RWPE1 (cell line): ENCODE data around the gene CELSR2.

Source experiments
- CTCF ChIA-PET: fragments of 350-600 bp; sonication (Branson Sonifier 250); formaldehyde crosslinking; extraction: SDS; loops from one replicate; lab custom pipeline; 2021; lab: Yijun Ruan, JAX
- POLR2A ChIA-PET: fragments of 400-600 bp; formaldehyde crosslinking; extraction: SDS; loops from one replicate; lab custom pipeline; 2020; ENCODE audit warnings: antibody characterized with exemption; ENCODE audit not compliant: low non-redundant PET; lab: Yijun Ruan, JAX
- DNase-seq: peaks from one replicate; pipeline ENCODE4 v3.0.0; 2012; ENCODE audit warnings: low spot score
- H3K27ac ChIP-seq: fragments of 450-650 bp; 2 replicates; pipeline ENCODE4 v1.5.1; 2017
- CTCF ChIP-seq: fragments of 450-650 bp; conservative IDR thresholded peaks from 2 replicates; pipeline ENCODE4 v1.5.1; 2017; ENCODE audit warnings: low read depth, mild to moderate bottlenecking

The CELSR2 gene

GRCh38 chr1:109306832-109307273 is 57.5 kb downstream of the CELSR2 start, which contains the start of gene MYBPHL:
Gene MYBPHL (minus strand): TSS chr1:109307011. CDS start chr1:109306991, 20 bp downstream.
- ChIA-PET CTCF (no interaction called here), POLR2A (no interaction called here)
- no peak for DNase-seq
- TF ChIP-seq CTCF = no peak
- no peak within 1 kb of the TSS for H3K27ac ChIP-seq

- POLR2A ChIA-PET = interaction anchor here (0.5 kb wide), 1 partner anchor 38 kb away, joined by 3 read pairs; no protein-coding TSS in a partner anchor
- TF ChIP-seq CTCF = no peak
- no peak for DNase-seq
- CTCF ChIA-PET = interaction anchor here (1.3 kb wide), 1 partner anchor 10 kb away, joined by 5 read pairs; no protein-coding TSS in a partner anchor
- no peak overlapping the region for H3K27ac ChIP-seq
Observed at GRCh38 chr1:109307274-109308021, 58.1 kb downstream of the CELSR2 start.

DNA sequence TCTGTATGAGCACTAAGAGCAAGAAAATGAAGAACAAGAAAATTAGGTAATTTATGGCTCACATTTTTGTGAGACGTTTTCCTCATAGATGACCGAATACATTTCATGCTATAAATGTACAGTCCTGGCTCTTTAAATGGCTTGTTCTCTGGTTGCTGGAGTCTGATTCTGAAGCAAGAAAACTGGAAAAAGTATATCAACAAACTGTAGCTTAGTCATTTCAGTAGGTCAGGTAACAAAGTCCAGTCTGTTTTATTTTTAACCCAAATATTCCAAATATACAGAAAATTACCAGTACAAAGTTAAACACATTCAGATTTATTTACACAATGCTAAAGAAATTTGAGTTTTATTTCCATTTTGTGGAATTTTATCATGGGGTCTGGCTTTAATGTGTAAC is 60.0 kb downstream of the CELSR2 start:
- no peak for DNase-seq
- no peak overlapping the region for H3K27ac ChIP-seq
- no peak for TF ChIP-seq CTCF
- ChIA-PET POLR2A (no interaction called here), CTCF (no interaction called here)

GRCh38 chr1:109312246-109312645 is 62.9 kb downstream of the CELSR2 start:
- TF ChIP-seq CTCF = no peak
- no peak for DNase-seq
- POLR2A ChIA-PET = no interaction called here
- CTCF ChIA-PET = interaction anchor here (0.7 kb wide), 1 partner anchor 23 kb away, joined by 4 read pairs; no protein-coding TSS in a partner anchor
- no peak overlapping the region for H3K27ac ChIP-seq

- DNase-seq = no peak
- POLR2A ChIA-PET = no interaction called here
- CTCF ChIA-PET = interaction anchor here (0.7 kb wide), 1 partner anchor 219 kb away, joined by 4 read pairs; no protein-coding TSS in a partner anchor
- no peak for TF ChIP-seq CTCF
- H3K27ac ChIP-seq = no peak overlapping the region
Observed at GRCh38 chr1:109312978-109313775, 63.8 kb downstream of the CELSR2 start.

- ChIA-PET POLR2A (no interaction called here), CTCF (no interaction called here)
- DNase-seq = no peak
- no peak overlapping the region for H3K27ac ChIP-seq
- TF ChIP-seq CTCF = no peak
Observed at GRCh38 chr1:109314795-109315194, 65.5 kb downstream of the CELSR2 start.
